Renal pelvis (tissue), 4 donors: ENCODE measurements around the gene HLA-E. TPM values are rescaled to one million over a fixed set of nuclear protein-coding genes. Genes with fewer than 3 reads are reported as not detected.
"Not testable (repeated sequence)": the region's sequence is repeated elsewhere in the genome, so short reads cannot be mapped to it uniquely, and the experiment has no call there.

Experiments used
- DNase-seq: peaks from one replicate; pipeline ENCODE4 v3.0.0-alpha.2; 2013
- polyA plus RNA-seq, 3 donors: library from polyadenylated mRNA; unstranded; fragments of 120-200 nt; gene quantifications; one replicate each; pipeline ENCODE4 v1.2.1, GENCODE V29; 2013; ENCODE audit not compliant: insufficient read length in 3 of 3

The HLA-E gene
- polyA plus RNA-seq, 3 donors: 103 to 110 (median 106) TPM

- no peak for DNase-seq
Observed at GRCh38 chr6:30495993-30496392, 6.7 kb downstream of the HLA-E start.

- DNase-seq: not testable (repeated sequence)
Observed at GRCh38 chr6:30497261-30497599, 7.9 kb downstream of the HLA-E start.

GRCh38 chr6:30497714-30498113 is 8.4 kb downstream of the HLA-E start:
- DNase-seq: no peak

DNA sequence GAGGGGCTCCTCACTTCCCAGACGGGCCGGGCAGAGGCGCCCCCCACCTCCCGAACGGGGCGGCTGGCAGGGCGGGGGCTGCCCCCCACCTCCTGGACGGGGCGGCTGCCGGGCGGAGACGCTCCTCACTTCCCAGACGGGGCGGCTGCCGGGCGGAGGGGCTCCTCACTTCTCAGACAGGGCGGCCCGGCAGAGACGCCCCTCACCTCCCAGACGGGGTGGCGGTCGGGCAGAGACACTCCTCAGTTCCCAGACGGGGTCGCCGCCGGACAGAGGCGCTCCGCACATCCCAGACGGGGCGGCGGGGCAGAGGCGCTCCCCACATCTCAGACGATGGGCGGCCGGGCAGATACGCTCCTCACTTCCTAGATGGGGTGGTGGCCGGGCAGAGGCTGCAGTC is 9.4 kb downstream of the HLA-E start:
- not testable (repeated sequence) for DNase-seq

DNA sequence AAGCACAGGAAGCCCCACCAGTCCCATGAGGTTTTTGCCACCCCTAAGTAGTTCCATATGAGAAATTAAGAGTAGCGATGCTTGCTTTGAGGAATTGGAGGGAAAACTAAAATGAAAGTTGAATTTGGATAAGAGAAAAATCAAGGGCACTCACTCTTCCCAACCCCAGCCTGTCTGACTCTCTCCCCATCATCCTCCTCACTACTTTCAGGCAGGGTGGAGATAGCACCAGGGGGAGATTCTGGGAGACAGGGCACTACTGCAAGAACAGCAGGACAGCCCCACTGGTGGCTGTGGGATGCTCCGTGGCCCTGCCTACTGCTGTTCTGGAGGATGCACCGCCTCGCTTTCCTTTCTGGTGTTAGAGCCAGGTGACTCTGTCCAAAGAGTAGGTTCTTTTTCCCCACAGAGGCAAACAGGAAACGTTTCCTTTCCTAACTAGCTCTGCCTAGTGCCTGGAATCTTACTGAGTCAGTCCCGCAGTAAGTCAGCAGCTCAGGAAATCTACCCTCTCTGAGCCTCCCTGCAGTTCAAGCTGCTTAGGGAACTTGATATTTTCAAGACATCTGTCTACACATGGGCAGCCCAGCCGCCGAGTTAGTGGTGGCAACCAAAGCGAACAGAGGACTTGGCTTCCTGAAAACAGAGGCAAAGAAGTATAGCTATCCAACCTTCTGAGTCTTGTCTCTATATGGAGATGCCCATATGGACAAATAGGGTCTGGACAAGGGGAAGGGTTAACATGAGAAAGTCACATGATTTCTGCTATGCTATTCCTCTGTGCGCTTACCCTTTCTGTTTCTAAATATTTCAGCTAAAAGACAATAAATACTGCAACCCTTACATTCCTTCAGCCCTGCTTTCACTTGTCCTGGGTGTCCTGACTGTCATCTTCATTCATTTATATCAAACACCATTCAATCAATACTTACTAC is 11.4 kb downstream of the HLA-E start:
- no peak for DNase-seq

DNA sequence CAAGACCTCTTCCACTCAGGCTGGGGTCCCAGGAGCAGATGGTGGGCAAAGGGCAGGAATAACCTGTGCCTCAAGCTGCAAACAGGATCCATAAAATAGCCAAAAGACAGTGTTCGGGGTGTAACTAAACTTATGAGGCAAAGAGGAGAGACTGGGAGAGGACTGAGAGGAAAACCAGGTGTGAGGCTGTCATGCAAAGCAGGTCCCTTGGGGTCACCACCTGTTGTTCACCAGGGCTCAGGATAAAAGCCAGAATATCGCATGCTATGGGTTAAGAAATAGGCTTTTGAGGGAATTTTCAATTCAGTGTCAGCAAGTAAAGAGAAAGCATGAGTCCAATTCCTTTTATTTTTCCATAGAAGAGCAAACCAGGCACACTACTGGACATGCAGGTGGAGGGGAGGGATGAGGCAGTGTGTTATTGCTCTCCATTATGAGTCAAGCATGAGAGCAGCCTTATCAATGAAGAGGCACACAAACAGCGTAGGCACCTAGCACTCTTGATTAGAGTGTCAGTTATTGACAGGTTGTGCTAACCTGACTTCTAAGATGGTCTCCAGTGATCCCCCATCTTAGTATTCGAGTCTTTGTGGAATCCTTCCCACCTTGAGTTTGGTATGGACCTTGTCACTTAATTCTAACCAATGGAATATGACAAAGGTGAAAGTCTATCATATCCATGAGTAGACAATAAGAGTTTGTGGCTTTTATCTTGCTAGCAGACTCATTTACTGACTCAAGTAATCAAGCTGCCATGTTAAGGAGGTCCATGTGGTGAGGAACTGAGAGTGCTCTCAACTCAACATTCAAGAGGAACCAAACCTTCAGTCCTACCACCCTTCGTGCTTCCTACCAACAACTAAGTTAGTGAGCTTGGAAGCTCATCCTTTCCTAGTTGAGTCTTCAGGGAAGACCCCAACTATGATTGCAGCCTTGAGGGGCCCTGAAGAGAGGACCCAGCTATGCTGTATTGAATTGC is 18.8 kb downstream of the HLA-E start:
- DNase-seq: no peak

- no peak for DNase-seq
Observed at GRCh38 chr6:30508890-30509736, 19.8 kb downstream of the HLA-E start.

- no peak for DNase-seq
Observed at GRCh38 chr6:30510419-30511168, 21.3 kb downstream of the HLA-E start.

DNA sequence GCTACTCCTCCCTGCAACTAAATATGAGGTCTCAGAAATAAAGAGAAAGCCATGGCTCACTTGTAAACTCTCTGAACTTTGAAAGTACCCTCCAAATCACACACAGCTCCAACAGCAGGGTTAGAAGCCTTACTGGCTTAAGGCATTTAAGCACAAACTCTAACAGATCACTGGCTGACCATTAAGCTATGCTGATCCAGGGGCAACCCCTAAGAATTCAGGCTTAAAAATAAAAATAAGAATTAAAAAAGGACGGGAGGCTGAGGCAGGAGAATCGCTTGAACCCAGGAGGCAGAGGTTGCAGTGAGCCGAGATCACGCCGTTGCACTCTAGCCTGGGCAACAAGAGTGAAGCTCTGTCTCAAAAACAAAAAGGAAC is 21.8 kb downstream of the HLA-E start:
- DNase-seq: no peak

- DNase-seq: no peak
Observed at GRCh38 chr6:30513451-30513850, 24.1 kb downstream of the HLA-E start.

DNA sequence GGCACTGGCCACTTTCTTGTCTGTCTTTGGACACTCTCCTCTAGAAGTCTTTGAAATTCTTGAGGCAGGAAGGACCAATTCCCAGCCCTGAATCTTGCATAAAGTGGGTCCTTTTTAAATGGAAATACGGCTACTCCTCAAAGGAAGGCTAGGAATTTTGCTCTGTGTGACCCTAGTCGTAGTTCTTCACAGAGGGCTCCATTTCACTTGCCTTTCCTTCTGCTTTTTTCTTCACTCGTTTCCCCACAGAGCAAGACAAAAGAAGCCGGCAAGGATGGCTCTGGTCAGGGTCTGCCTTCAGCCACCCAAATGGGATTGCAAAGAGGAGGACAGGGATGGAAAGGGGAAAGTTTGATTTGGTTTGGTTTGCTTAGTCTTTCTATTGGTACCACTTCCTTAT is 25.8 kb downstream of the HLA-E start:
- DNase-seq: no peak

GRCh38 chr6:30515944-30516753 is 26.8 kb downstream of the HLA-E start:
- DNase-seq: peak; percentile 91

GRCh38 chr6:30516754-30517076 is 27.4 kb downstream of the HLA-E start:
- not testable (repeated sequence) for DNase-seq

GRCh38 chr6:30517767-30518504 is 28.6 kb downstream of the HLA-E start:
- DNase-seq: not testable (repeated sequence)

GRCh38 chr6:30518505-30519145 is 29.3 kb downstream of the HLA-E start:
- not testable (repeated sequence) for DNase-seq

GRCh38 chr6:30520522-30520921 is 31.2 kb downstream of the HLA-E start:
- no peak for DNase-seq

DNA sequence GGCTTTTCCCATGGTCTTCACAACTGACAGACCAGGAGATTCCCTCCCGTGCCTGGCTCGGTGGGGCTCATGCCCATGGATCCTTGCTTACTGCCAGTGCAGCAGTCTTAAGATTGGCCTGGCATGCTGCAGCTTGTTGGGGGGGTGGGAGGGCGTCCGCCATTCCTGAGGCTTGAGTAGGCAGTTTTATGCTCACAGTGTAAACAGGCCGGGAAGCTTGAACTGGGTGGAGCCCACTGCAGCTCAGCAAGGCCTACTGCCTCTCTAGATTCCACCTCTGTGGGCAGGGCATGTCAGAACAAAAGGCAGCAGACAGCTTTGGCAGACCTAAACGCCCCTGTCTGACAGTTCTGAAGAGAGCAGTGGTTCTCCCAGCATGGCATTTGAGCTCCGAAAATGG is 31.8 kb downstream of the HLA-E start:
- DNase-seq: not testable (repeated sequence)

- not testable (repeated sequence) for DNase-seq
Observed at GRCh38 chr6:30521952-30522351, 32.6 kb downstream of the HLA-E start.

GRCh38 chr6:30526444-30526843 is 37.1 kb downstream of the HLA-E start:
- DNase-seq: not testable (repeated sequence)
